Measurements from ENCODE around the gene MAPK13. TPM values are rescaled to one million over a fixed set of nuclear protein-coding genes. Genes with fewer than 3 reads are reported as not detected.

The MAPK13 gene
- total RNA-seq, 1 donor, result 4.3 TPM

- H3K4me2 ChIP-seq (ENCODE audit: insufficient read depth, low read length), result no peak overlapping the region
- no peaks in the 10 kb centered on the region for H3K79me2 ChIP-seq (ENCODE audit: insufficient read depth, low read length)
- no peak for DNase-seq (ENCODE audit: insufficient read length, low spot score, missing footprints)
- no peaks in the 10 kb centered on the region for H3K9me3 ChIP-seq (ENCODE audit: low read depth, low read length)
- H3K4me1 ChIP-seq (ENCODE audit: insufficient read depth, low read length), result no peaks in the 10 kb centered on the region
- TF ChIP-seq CTCF (IDR thresholded peaks at IDR 0.05; ENCODE audit: extremely low read depth, low read depth, low read length), result no peak
- H4K20me1 ChIP-seq (ENCODE audit: insufficient read depth, low read length), result no peaks in the 10 kb centered on the region
- no peaks in the 10 kb centered on the region for H3K27me3 ChIP-seq (ENCODE audit: insufficient read depth, low read length)
- no peak overlapping the region for H2AFZ ChIP-seq (ENCODE audit: low read length)
- H3K27ac ChIP-seq (ENCODE audit: low read depth, low read length), result no peak overlapping the region
- no peak overlapping the region for H3K4me3 ChIP-seq (ENCODE audit: insufficient read depth, low read length)
- peaks cover 45% of the 10 kb centered on the region for H3K36me3 ChIP-seq (ENCODE audit: insufficient read depth, low read length)
Measured at GRCh38 chr6:36110863-36111262, 19.4 kb upstream of the MAPK13 start.

- Histone ChIP-seq H3K36me3 (ENCODE audit: insufficient read depth, low read length) (peaks cover 45% of the 10 kb centered on the region), H3K4me2 (ENCODE audit: insufficient read depth, low read length) (no peak overlapping the region), H3K27ac (ENCODE audit: low read depth, low read length) (no peak overlapping the region), H3K27me3 (ENCODE audit: insufficient read depth, low read length) (no peaks in the 10 kb centered on the region), H3K4me1 (ENCODE audit: insufficient read depth, low read length) (no peaks in the 10 kb centered on the region), H2AFZ (ENCODE audit: low read length) (no peak overlapping the region), H4K20me1 (ENCODE audit: insufficient read depth, low read length) (no peaks in the 10 kb centered on the region), H3K4me3 (ENCODE audit: insufficient read depth, low read length) (no peak overlapping the region), H3K9me3 (ENCODE audit: low read depth, low read length) (no peaks in the 10 kb centered on the region), H3K79me2 (ENCODE audit: insufficient read depth, low read length) (no peaks in the 10 kb centered on the region)
- no peak for DNase-seq (ENCODE audit: insufficient read length, low spot score, missing footprints)
- no peak for TF ChIP-seq CTCF (IDR thresholded peaks at IDR 0.05; ENCODE audit: extremely low read depth, low read depth, low read length)
Measured at GRCh38 chr6:36111526-36111925, 18.8 kb upstream of the MAPK13 start.

- Histone ChIP-seq H3K27ac (ENCODE audit: low read depth, low read length) (no peak overlapping the region), H4K20me1 (ENCODE audit: insufficient read depth, low read length) (no peaks in the 10 kb centered on the region)
- no peak for TF ChIP-seq CTCF (IDR thresholded peaks at IDR 0.05; ENCODE audit: extremely low read depth, low read depth, low read length)
Measured at GRCh38 chr6:36113049-36113448, 17.3 kb upstream of the MAPK13 start.

GRCh38 chr6:36113703-36114102 is 16.6 kb upstream of the MAPK13 start:
- Histone ChIP-seq H4K20me1 (ENCODE audit: insufficient read depth, low read length) (no peaks in the 10 kb centered on the region), H3K27me3 (ENCODE audit: insufficient read depth, low read length) (no peaks in the 10 kb centered on the region), H2AFZ (ENCODE audit: low read length) (no peak overlapping the region), H3K4me2 (ENCODE audit: insufficient read depth, low read length) (no peak overlapping the region), H3K4me1 (ENCODE audit: insufficient read depth, low read length) (no peaks in the 10 kb centered on the region), H3K79me2 (ENCODE audit: insufficient read depth, low read length) (no peaks in the 10 kb centered on the region), H3K9me3 (ENCODE audit: low read depth, low read length) (no peaks in the 10 kb centered on the region), H3K27ac (ENCODE audit: low read depth, low read length) (no peak overlapping the region), H3K4me3 (ENCODE audit: insufficient read depth, low read length) (no peak overlapping the region), H3K36me3 (ENCODE audit: insufficient read depth, low read length) (peaks cover 26% of the 10 kb centered on the region)
- no peak for DNase-seq (ENCODE audit: insufficient read length, low spot score, missing footprints)
- no peak for TF ChIP-seq CTCF (IDR thresholded peaks at IDR 0.05; ENCODE audit: extremely low read depth, low read depth, low read length)

More at GRCh38 chr6:36113049-36113448, 17.3 kb upstream of the MAPK13 start:
- no peak overlapping the region for H3K4me3 ChIP-seq (ENCODE audit: insufficient read depth, low read length)
- no peaks in the 10 kb centered on the region for H3K9me3 ChIP-seq (ENCODE audit: low read depth, low read length)
- no peak for DNase-seq (ENCODE audit: insufficient read length, low spot score, missing footprints)
- H3K27me3 ChIP-seq (ENCODE audit: insufficient read depth, low read length), result no peaks in the 10 kb centered on the region
- no peaks in the 10 kb centered on the region for H3K4me1 ChIP-seq (ENCODE audit: insufficient read depth, low read length)
- peaks cover 33% of the 10 kb centered on the region for H3K36me3 ChIP-seq (ENCODE audit: insufficient read depth, low read length)
- no peak overlapping the region for H3K4me2 ChIP-seq (ENCODE audit: insufficient read depth, low read length)
- H3K79me2 ChIP-seq (ENCODE audit: insufficient read depth, low read length), result no peaks in the 10 kb centered on the region
- H2AFZ ChIP-seq (ENCODE audit: low read length), result no peak overlapping the region
